Stimulated activated CD4-positive, alpha-beta T cell treated with anti-CD3 and anti-CD28 coated beads, Interleukin-4, amount 100 ng/mL, for 48 hours (primary cell): ENCODE measurements around the gene TPD52L1.

Source experiments
- DNase-seq, 2 donors: peaks; one replicate each; pipeline ENCODE4 v3.0.0-alpha.2; 2020; ENCODE audit warnings: low read depth in 2 of 2

The TPD52L1 gene

DNA sequence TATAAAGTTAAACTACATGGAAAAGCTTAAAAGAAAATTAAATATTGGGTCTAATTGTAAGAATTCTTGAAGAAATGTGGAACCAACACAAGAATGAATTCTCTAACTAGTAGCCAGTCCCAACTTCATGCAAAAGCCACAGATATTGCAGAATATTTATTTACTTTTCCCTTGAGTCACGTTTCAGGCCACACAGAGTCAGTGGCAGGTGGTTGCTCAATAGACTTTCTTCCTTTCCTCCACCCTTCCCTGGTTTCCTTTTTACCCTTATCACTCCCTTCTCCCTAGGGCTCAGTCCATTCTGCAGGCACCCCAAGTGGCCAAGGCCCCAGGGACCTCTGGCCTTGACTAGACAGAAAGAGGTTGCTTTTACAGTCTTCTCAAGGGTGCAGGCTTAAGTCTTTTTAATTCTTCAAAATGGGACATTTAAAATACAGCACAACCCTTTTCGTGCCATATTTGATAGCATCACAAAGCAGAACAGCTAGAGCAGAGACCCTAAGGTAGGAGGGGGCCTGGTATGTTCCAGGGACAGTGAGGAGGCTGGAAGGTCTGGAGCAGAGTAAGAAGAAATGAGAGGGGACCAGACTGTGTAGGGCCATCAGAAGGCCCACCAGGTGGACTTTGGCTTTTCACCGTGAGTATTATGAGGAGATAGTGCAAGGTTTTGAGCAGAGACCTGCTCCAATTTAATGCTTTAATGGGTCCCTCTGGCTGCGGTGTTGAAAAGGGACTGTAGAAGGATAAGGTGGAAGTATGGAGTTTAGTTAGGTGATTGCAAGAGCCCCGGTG, 83.2 kb downstream of the TPD52L1 start:
- DNase-seq: no peak

- no peak for DNase-seq
These were observed 84.2 kb downstream of the TPD52L1 start for GRCh38 chr6:125237764-125238163.

- DNase-seq: no peak
These were observed 91.5 kb downstream of the TPD52L1 start for GRCh38 chr6:125245109-125245508.

DNA sequence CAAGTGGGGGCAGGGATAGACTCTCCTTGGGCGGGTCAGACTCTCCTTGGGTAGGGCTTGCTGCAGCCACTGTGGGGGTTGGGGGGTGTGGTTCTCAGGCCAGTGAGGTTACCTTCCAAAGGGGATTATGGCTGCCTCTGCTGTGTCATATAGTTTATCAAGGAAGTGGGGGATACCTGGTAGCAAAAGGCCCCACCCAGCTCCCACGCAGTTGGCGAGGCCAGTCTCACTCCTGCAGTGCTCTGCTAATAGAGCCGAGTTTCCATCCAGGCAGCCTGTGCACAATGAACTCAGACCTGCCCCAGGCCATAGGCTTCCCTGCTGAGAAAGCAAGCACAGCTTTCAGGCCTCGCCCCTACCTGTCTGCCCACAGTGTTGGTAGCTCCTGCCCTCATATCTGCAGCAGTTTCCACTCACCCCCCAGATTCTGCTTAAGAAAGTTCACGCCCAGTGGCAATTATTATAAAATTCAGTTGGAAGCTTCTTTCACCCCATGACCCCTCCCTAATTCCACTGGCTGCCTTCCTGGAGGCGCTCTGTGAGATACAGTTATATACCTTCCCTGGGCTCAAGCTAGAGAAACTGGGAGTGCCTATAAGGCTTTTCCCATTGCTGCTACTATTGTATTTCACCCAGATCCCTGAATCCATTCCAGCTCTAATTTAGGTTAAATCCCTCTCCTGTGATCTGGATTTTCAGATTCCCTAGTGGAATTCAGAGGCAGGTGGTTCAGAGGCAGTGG, 92.1 kb downstream of the TPD52L1 start:
- no peak for DNase-seq

GRCh38 chr6:125246566-125246965, 93.0 kb downstream of the TPD52L1 start:
- no peak for DNase-seq

DNA sequence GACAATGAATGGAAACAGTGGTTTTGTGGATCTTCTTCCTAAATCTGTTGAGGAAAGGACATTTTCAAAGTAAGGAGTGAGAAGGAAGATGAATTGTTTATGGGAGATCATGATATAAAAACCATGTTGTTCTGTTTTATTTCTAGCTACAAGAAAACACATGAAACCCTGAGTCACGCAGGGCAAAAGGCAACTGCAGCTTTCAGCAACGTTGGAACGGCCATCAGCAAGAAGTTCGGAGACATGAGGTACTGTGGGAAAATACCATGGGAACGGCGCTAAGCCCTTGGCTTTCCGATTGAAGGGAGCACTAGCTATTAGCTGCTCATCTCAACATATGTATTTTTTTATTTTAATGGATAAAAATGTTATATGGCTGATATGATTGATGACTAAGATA, 94.6 kb downstream of the TPD52L1 start:
- no peak for DNase-seq

- no peak for DNase-seq
These were observed 96.9 kb downstream of the TPD52L1 start for GRCh38 chr6:125250511-125250910.

DNA sequence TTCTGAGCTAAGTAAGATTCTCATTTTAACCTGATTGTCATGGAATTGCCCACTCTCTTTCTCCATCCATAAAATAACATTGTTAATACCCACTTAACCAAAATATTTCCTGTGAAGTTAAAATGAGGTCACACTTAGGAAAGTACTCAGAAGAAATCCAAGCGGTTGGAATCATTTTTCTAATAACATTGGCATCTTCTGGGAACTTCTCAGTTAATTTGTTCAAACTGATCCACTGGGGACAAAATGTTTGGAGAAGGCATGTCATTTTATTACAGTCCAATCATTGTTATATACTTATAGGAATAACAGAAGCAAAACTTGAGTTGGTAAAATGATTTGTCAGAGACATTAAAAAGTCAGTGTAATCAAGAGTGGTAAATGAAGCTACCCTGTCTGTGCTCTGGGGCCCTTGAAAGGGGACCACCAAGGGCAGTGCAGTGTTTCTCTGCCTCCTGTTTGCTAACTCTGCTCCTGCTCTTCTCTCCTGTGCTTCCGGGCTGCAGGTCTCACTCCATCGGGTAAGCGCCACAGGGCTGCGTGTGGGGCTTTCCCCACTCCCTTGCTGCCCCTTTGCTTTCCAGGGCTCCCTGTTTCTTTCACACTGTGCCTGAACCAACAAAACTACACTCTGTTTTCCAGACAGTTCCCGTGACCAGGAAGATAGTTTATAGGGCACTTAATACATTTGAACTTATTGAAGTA, 98.1 kb downstream of the TPD52L1 start:
- no peak for DNase-seq

- no peak for DNase-seq
These were observed 99.3 kb downstream of the TPD52L1 start for GRCh38 chr6:125252891-125253290.

DNA sequence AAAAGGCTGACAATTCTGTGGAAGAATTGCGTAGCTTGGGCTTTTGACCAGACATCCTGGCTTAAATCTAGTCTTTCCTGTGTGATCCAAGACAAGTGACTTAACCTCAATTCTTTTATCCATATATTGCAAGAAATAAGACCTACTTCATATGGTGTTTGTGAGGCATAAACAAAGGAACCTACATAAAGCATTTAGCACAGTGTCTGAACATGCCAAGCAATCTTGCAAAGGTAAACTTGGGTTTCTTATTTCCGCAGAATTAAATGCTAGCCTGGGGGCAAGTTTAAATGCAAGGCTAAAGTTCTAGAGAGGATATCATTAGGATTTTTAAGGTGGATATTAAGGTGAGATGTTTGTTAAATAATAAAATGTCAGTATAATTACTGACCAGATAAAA, 100.3 kb downstream of the TPD52L1 start:
- DNase-seq: no peak

DNA sequence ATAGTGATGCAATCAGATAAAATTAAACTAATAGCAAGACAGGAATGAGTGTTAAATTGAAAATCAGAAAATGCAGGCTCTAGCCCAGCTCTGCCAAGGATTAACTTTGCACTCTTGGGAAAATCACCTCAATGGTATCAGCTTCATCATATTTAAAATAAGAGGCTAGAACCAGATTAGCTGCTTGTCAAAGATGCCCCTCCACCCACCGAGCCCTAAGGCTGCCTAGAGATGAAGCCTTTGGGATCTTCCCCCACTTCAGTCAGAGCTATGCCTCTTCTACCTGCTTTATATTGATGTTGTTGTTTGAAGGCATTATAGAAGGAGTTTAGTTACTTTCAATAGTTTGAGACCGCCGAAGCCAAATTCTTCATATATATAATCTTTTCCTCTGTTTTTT, 100.7 kb downstream of the TPD52L1 start:
- no peak for DNase-seq

GRCh38 chr6:125255201-125255600, 101.6 kb downstream of the TPD52L1 start:
- DNase-seq: no peak

DNA sequence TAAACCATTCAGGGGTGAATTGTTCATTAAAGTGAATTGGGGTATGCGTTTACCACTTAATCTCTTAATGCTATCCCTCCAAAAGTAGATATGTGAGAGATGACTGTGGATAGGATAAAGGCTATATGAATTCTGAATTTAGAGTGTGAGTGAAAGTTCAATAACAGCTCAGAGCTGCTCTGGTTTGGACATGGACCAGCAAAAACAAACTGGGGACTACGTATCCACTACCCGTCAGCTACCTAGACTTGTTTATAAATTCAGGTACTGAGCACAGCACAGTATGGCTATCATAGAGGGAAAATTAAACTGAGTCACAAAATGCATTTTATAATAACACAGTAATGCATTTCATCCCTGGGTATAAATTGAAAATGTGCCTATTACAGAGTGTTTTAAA, 103.8 kb downstream of the TPD52L1 start:
- no peak for DNase-seq

DNA sequence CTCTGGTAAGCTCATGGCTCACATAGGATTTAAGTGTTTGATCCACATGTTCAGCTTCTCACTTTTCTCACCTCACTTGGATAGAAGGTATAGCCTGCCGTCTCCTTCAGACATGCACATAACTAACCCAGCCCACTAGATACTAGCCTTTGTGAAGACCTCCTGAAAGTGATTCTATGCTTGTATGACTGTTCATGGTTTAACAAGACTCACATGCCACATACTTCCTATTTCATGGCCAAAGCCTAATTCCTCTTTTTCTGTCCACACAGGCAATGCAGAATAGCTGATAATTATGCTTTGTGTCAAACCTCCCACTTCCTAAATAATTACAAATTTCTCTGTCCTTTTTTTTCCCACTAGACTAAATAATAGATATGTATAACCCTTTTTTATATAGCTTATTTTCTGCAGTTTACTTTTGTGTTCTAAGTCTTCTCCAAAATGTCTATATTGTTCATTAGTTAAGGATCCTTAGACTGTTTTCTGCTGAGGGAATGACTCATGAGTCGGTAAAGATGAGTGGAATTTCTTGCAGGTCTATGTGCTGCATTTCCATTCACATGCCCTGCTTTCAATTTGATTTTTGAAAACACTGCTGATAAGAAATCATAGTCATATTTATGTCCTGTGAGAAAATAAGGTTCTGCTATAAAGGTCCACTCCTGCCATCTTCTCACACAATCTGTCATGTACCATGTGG, 105.2 kb downstream of the TPD52L1 start:
- no peak for DNase-seq

DNA sequence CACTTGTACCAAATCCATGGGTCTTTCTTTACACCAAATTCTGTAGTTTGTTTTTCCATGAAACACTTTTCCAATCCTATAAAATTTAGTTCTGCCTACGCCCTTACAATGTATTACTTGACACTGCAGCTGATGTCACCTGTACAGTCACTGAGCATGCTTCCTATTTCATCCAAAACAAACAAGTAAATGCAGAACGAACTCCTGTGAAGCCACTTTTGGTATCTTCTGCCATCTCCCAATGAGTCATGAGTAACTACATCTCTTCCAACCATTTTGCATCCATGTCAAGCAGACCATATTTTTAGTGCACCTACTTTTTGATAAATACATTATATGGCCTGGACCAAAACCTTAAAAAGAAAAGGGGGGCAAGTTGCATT, 105.8 kb downstream of the TPD52L1 start:
- no peak for DNase-seq

DNA sequence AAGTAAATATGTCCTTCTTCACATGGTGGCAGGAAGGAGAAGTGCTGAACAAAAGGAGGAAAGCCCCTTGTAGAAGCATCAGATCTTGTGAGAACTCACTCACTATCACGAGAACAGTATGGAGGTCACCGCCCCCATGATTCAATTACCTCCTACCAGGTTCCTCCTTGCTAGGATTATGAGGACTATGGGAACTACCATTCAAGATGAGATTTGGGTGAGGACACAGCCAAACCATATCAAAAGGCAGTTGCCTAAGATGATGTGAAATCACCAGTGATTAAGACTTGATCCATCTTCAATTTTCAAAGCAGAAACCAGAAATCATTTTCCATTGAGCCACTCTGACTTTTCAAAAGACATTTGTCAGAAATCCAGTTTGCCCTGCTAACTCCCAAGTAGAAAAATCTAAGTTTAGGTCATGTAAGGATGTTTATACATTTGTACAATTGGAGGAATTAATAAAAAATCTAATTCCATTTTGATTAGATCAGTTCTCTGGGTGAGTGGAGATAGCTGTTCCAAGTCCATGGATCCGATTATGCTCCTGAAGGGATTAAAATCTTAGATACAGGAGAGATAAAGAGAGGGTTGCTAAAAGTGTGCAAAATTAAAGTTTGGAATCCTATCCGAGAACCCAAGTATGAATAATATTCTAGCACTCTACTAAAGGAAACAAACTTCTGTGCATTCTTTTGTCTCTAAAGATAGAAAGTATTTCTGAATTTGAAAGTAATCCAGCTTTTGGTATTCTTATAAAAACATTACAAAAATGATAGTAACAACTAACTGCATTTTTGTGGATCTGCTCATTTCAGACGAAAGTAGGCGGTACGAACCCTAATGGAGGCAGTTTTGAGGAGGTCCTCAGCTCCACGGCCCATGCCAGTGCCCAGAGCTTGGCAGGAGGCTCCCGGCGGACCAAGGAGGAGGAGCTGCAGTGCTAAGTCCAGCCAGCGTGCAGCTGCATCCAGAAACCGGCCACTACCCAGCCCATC, 108.7 kb downstream of the TPD52L1 start:
- DNase-seq: no peak

DNA sequence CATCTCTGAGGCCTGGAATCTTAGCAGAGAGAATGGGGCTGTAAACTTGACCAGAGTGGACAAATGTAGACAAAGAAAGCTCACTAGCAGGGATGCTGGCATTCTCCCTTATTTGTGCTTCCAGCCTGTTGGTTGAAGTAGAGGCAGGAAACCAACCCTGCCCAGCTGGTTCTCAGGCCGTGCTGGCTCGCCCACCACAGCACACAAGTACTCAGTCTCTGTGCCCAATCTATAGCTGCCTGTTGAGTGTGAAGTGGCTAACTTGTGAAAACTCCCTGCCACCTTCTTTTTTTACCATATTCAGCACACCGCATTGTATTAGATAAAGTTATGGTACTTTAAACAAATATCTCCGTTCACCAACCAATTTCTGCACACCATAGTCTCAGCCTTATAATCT, 110.9 kb downstream of the TPD52L1 start:
- no peak for DNase-seq

GRCh38 chr6:125267806-125268523, 114.4 kb downstream of the TPD52L1 start:
- no peak for DNase-seq

DNA sequence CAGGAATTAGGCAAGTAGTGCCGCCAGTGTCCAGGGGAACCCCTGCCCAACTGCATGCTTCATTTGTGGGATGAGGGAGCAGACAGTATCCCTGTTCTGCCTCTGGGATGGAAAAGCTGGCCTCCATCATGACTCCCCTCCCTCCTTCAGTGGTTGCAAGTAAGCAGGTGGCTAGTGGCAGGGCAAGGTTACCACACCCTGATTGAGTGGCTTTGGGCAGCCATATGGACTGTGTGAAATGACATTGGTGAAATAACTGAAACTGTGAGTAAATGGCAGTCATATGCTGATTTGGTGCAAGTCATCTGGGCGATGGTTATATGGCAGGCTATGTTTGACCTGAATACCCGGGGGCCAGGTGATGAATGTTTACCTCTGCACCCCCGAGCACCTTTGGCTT, 115.2 kb downstream of the TPD52L1 start:
- DNase-seq: no peak

DNA sequence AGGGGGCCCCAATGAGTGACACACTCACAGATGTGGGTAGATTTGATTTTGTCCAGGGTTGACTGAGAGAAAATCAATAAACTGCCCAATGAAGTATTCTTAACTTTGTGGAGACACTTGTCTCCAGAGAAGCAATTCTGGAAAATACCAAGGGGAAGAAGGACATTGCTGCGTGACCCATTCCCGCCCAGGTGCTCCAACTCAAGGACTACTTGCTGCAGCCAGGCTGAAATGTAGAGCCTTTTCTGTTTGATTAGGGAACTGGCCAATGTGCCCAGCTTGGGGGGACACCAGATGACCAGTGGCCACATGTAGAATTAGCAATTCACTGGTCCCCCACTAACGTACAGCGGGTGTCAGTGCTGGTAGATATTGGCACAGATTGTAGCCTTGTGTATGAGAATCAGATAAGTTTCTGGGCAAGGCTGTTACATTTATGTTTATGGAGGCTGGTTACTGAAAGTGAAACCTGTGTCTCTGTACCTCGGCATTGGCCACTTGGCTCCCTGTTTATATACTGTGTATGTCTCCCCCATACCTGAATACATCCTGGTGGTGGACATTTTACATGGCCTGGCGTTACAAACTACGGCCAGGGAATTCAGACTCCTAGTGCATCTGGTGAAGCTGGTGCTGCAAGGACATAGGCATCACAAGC, 115.9 kb downstream of the TPD52L1 start:
- DNase-seq: no peak
